ENCODE results near the gene SYMPK.

SYMPK gene

DNA sequence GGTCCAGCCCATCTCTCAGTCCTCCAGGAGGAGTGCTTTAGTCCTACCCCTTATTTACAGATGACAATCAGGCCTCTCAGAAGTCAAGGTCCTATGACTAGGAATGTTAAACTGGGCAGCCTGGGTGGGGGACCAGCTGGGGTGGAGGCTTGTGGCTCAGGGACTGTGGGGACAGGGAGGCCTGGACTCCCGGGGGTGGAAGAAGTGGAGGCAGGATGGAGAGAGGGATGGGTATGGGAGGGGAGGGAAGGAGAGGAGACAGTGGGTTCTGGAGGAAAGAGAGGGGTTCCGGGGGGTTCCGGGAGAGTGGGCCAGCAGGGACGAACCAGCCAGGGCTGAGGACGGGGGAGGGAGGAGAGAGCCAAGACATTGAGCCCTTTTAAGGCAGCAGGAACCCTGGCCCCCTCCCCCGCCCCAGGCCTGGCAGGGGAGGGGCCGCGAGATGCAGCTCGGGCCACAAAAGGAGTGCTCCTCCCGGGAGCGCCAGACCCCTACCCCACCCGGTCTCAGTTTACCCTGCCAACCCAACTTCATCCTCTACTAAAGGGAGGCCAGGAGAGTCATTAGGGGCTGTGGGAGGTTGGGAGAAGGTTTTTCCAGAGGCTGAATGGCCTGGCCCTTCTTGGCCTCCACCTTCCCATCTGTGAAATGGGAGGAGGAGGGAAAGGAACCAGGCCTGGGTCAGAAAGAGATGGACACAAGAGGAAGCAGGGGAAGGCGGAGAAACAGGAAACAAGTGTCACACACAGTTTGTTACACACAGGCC, 82.3 kb downstream of the SYMPK start (continued):
- TF ChIP-seq, protein P1, sequence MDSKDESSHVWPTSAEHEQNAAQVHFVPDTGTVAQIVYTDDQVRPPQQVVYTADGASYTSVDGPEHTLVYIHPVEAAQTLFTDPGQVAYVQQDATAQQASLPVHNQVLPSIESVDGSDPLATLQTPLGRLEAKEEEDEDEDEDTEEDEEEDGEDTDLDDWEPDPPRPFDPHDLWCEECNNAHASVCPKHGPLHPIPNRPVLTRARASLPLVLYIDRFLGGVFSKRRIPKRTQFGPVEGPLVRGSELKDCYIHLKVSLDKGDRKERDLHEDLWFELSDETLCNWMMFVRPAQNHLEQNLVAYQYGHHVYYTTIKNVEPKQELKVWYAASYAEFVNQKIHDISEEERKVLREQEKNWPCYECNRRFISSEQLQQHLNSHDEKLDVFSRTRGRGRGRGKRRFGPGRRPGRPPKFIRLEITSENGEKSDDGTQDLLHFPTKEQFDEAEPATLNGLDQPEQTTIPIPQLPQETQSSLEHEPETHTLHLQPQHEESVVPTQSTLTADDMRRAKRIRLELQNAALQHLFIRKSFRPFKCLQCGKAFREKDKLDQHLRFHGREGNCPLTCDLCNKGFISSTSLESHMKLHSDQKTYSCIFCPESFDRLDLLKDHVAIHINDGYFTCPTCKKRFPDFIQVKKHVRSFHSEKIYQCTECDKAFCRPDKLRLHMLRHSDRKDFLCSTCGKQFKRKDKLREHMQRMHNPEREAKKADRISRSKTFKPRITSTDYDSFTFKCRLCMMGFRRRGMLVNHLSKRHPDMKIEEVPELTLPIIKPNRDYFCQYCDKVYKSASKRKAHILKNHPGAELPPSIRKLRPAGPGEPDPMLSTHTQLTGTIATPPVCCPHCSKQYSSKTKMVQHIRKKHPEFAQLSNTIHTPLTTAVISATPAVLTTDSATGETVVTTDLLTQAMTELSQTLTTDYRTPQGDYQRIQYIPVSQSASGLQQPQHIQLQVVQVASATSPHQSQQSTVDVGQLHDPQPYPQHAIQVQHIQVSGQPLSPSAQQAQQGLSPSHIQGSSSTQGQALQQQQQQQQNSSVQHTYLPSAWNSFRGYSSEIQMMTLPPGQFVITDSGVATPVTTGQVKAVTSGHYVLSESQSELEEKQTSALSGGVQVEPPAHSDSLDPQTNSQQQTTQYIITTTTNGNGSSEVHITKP (tag by site-specific recombination; IDR thresholded peaks at IDR 0.05): peak; percentile 87
- TF ChIP-seq ZNF423 (tag by site-specific recombination; IDR thresholded peaks at IDR 0.05): no peak
- no peak for TF ChIP-seq ZNF214 (tag by site-specific recombination; IDR thresholded peaks at IDR 0.05; ENCODE audit: borderline replicate concordance)
- TF ChIP-seq, protein P2, sequence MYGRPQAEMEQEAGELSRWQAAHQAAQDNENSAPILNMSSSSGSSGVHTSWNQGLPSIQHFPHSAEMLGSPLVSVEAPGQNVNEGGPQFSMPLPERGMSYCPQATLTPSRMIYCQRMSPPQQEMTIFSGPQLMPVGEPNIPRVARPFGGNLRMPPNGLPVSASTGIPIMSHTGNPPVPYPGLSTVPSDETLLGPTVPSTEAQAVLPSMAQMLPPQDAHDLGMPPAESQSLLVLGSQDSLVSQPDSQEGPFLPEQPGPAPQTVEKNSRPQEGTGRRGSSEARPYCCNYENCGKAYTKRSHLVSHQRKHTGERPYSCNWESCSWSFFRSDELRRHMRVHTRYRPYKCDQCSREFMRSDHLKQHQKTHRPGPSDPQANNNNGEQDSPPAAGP (tag by site-specific recombination; IDR thresholded peaks at IDR 0.05): peak; percentile 35; the same call in 1 of the 2 replicates
- TF ChIP-seq ZNF473 (tag by site-specific recombination; IDR thresholded peaks at IDR 0.05): no peak
- TF ChIP-seq ZBTB8A (tag by site-specific recombination; IDR thresholded peaks at IDR 0.05): peak; percentile 50
- TF ChIP-seq, protein P3, sequence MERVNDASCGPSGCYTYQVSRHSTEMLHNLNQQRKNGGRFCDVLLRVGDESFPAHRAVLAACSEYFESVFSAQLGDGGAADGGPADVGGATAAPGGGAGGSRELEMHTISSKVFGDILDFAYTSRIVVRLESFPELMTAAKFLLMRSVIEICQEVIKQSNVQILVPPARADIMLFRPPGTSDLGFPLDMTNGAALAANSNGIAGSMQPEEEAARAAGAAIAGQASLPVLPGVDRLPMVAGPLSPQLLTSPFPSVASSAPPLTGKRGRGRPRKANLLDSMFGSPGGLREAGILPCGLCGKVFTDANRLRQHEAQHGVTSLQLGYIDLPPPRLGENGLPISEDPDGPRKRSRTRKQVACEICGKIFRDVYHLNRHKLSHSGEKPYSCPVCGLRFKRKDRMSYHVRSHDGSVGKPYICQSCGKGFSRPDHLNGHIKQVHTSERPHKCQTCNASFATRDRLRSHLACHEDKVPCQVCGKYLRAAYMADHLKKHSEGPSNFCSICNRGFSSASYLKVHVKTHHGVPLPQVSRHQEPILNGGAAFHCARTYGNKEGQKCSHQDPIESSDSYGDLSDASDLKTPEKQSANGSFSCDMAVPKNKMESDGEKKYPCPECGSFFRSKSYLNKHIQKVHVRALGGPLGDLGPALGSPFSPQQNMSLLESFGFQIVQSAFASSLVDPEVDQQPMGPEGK (tag by site-specific recombination; IDR thresholded peaks at IDR 0.05): peak; percentile 65; the same call in 1 of the 2 replicates
- TF ChIP-seq, protein P4, sequence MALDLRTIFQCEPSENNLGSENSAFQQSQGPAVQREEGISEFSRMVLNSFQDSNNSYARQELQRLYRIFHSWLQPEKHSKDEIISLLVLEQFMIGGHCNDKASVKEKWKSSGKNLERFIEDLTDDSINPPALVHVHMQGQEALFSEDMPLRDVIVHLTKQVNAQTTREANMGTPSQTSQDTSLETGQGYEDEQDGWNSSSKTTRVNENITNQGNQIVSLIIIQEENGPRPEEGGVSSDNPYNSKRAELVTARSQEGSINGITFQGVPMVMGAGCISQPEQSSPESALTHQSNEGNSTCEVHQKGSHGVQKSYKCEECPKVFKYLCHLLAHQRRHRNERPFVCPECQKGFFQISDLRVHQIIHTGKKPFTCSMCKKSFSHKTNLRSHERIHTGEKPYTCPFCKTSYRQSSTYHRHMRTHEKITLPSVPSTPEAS (tag by site-specific recombination; IDR thresholded peaks at IDR 0.05): no peak
- no peak for TF ChIP-seq ZNF48 (tag by site-specific recombination; IDR thresholded peaks at IDR 0.05)
- TF ChIP-seq ZNF529 (tag by site-specific recombination; IDR thresholded peaks at IDR 0.05; ENCODE audit: insufficient replicate concordance): no peak
- TF ChIP-seq ZNF138 (tag by site-specific recombination; IDR thresholded peaks at IDR 0.05; ENCODE audit: borderline replicate concordance): no peak
- peak; percentile 44; the same call in 1 of the 2 replicates for TF ChIP-seq KLF1 (tag by site-specific recombination; IDR thresholded peaks at IDR 0.05)

DNA sequence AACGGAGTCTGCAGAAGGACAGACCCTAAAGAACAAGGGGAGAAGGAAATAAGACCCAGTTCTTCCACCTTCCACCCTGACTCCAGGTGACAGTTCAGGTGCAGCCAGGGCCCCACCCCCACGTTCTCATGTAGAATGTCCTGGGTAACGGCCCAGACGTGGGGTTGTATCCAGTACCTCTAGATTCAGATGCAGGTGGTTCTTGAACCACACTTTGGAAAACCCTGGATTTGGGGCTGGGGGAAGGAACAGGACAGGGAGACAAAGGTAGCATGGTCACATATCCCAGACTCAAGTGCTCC, 82.8 kb downstream of the SYMPK start:
- H3K9me3 ChIP-seq (ENCODE audit: control insufficient read depth, insufficient read depth, low read depth, low read length): no peaks in the 10 kb centered on the region
- TF ChIP-seq ZFP37 (tag by site-specific recombination; IDR thresholded peaks at IDR 0.05) (no peak), WT1 (tag by site-specific recombination; IDR thresholded peaks at IDR 0.05) (no peak), ZNF768 (tag by site-specific recombination; IDR thresholded peaks at IDR 0.05) (no peak), ZNF747 (tag by site-specific recombination; IDR thresholded peaks at IDR 0.05) (no peak), ZNF155 (tag by site-specific recombination; IDR thresholded peaks at IDR 0.05) (no peak)
- TF ChIP-seq, protein P5, sequence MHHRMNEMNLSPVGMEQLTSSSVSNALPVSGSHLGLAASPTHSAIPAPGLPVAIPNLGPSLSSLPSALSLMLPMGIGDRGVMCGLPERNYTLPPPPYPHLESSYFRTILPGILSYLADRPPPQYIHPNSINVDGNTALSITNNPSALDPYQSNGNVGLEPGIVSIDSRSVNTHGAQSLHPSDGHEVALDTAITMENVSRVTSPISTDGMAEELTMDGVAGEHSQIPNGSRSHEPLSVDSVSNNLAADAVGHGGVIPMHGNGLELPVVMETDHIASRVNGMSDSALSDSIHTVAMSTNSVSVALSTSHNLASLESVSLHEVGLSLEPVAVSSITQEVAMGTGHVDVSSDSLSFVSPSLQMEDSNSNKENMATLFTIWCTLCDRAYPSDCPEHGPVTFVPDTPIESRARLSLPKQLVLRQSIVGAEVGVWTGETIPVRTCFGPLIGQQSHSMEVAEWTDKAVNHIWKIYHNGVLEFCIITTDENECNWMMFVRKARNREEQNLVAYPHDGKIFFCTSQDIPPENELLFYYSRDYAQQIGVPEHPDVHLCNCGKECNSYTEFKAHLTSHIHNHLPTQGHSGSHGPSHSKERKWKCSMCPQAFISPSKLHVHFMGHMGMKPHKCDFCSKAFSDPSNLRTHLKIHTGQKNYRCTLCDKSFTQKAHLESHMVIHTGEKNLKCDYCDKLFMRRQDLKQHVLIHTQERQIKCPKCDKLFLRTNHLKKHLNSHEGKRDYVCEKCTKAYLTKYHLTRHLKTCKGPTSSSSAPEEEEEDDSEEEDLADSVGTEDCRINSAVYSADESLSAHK (tag by site-specific recombination; IDR thresholded peaks at IDR 0.05): no peak
- no peak overlapping the region for H3K4me3 ChIP-seq (ENCODE audit: low read depth, low read length)
- H3K36me3 ChIP-seq (ENCODE audit: control insufficient read depth in 2 of 2, insufficient read depth in 1 of 2, low read length in 2 of 2): peaks cover 14 to 36% of the 10 kb centered on the region in 2 experiments; a peak in 2 of 3 replicates
- no peak overlapping the region; the same call in 1 of the 2 replicates for H3K27ac ChIP-seq (ENCODE audit: extremely low read depth, low read depth, low read length)
- ChIA-PET POLR2A (interaction anchor here (1.1 to 5.8 kb wide), 3 partner anchors 8 to 88 kb away, joined by 3 to 78 read pairs (median 18); partner anchors contain the start of genes DMWD, QPCTL and SIX5), CTCF (interaction anchor here (1.2 kb wide), 1 partner anchor 757 kb away, joined by 3 read pairs; no protein-coding TSS in a partner anchor)
- peaks cover 9% of the 10 kb centered on the region; the same call in 1 of the 2 replicates for H3K4me1 ChIP-seq (ENCODE audit: control insufficient read depth, insufficient read depth, low read length)

Data from HEK293 (cell line).